Mesenchymal stem cell (in vitro differentiated cells and primary cell): ENCODE measurements around the gene MRPS24.

Experiments used
- DNase-seq: peaks from one replicate; pipeline ENCODE4 v3.0.0-alpha.2; 2013
- H2AFZ ChIP-seq: one replicate; pipeline ENCODE4 v1.6.1; 2013; ENCODE audit warnings: low read depth, mild to moderate bottlenecking, control low read depth, inconsistent platforms, low read length, moderate library complexity
- H2AK5ac ChIP-seq: 2 replicates; pipeline ENCODE4 v1.6.1; 2013; ENCODE audit warnings: low read length, moderate library complexity, mild to moderate bottlenecking, inconsistent platforms; ENCODE audit not compliant: severe bottlenecking
- H2BK120ac ChIP-seq: one replicate; pipeline ENCODE4 v1.6.1; 2013; ENCODE audit warnings: low read depth, mild to moderate bottlenecking, inconsistent platforms, low read length, moderate library complexity
- H2BK12ac ChIP-seq, 2 experiments: one replicate each; pipeline ENCODE4 v1.6.1; 2013; ENCODE audit warnings: inconsistent platforms in 2 of 2, low read length in 2 of 2, mild to moderate bottlenecking in 2 of 2, moderate library complexity in 2 of 2, control low read depth in 1 of 2
- H2BK15ac ChIP-seq: one replicate; pipeline ENCODE4 v1.6.1; 2013; ENCODE audit warnings: mild to moderate bottlenecking, low read depth, inconsistent platforms; ENCODE audit not compliant: poor library complexity, severe bottlenecking
- H2BK5ac ChIP-seq: 2 replicates; pipeline ENCODE4 v1.6.1; 2013; ENCODE audit warnings: low read depth, mild to moderate bottlenecking, low read length, control low read depth, inconsistent platforms; ENCODE audit not compliant: poor library complexity, severe bottlenecking
- H3K14ac ChIP-seq, 2 experiments: one replicate each; pipeline ENCODE4 v1.6.1; 2013; ENCODE audit warnings: inconsistent platforms in 2 of 2, low read length in 2 of 2, control low read depth in 1 of 2, mild to moderate bottlenecking in 1 of 2, moderate library complexity in 1 of 2
- H3K18ac ChIP-seq, 2 experiments: one replicate each; pipeline ENCODE4 v1.6.1; 2013; ENCODE audit warnings: inconsistent platforms in 2 of 2, low read length in 2 of 2, control low read depth in 1 of 2, low read depth in 1 of 2, mild to moderate bottlenecking in 1 of 2
- H3K23ac ChIP-seq, 2 experiments: one replicate each; pipeline ENCODE4 v1.6.1; 2013; ENCODE audit warnings: inconsistent platforms in 2 of 2, low read length in 2 of 2, mild to moderate bottlenecking in 2 of 2, moderate library complexity in 2 of 2, control low read depth in 1 of 2
- H3K27ac ChIP-seq: 2 replicates; pipeline ENCODE4 v1.5.1; 2013; ENCODE audit warnings: mild to moderate bottlenecking, moderate library complexity, low read length, control low read depth, inconsistent platforms; ENCODE audit not compliant: poor library complexity, severe bottlenecking
- H3K27me3 ChIP-seq, 2 experiments: 2 replicates each; pipeline versions ENCODE4 v1.6.1 to v1.7.0; 2013; ENCODE audit warnings: low read length in 2 of 2, mild to moderate bottlenecking in 2 of 2, moderate library complexity in 2 of 2, control low read depth in 1 of 2, inconsistent platforms in 1 of 2; ENCODE audit not compliant: control insufficient read depth in 1 of 2, insufficient read depth in 1 of 2
- H3K36me3 ChIP-seq, 2 experiments: 2 replicates each; pipeline versions ENCODE4 v1.6.1 to v1.7.0; 2013; ENCODE audit warnings: low read length in 2 of 2, control low read depth in 1 of 2, inconsistent platforms in 1 of 2, low read depth in 1 of 2, mild to moderate bottlenecking in 1 of 2; ENCODE audit not compliant: insufficient read depth in 2 of 2, control insufficient read depth in 1 of 2
- H3K4ac ChIP-seq, 2 experiments: one replicate each; pipeline ENCODE4 v1.6.1; 2013; ENCODE audit warnings: inconsistent platforms in 2 of 2, low read length in 2 of 2, mild to moderate bottlenecking in 2 of 2, moderate library complexity in 2 of 2, control low read depth in 1 of 2, low read depth in 1 of 2
- H3K4me1 ChIP-seq: 2 replicates; pipeline ENCODE4 v1.6.1; 2013; ENCODE audit warnings: low read depth, low read length, control low read depth; ENCODE audit not compliant: control insufficient read depth, insufficient read depth
- H3K4me2 ChIP-seq: 2 replicates; pipeline ENCODE4 v1.6.1; 2013; ENCODE audit warnings: low read length, mild to moderate bottlenecking, inconsistent platforms; ENCODE audit not compliant: poor library complexity, severe bottlenecking
- H3K4me3 ChIP-seq, 2 experiments: 2 replicates each; pipeline versions ENCODE4 v1.5.1 to v1.7.0; 2013; ENCODE audit warnings: low read length in 2 of 2, mild to moderate bottlenecking in 2 of 2, control low read depth in 1 of 2, low read depth in 1 of 2; ENCODE audit not compliant: insufficient read depth in 1 of 2
- H3K79me1 ChIP-seq: replicated peaks from 2 replicates; pipeline ENCODE4 v1.6.1; 2013; ENCODE audit warnings: mild to moderate bottlenecking, control low read depth, low read length, inconsistent platforms; ENCODE audit not compliant: poor library complexity, severe bottlenecking
- H3K9ac ChIP-seq: 2 replicates; pipeline ENCODE4 v1.7.0; 2013; ENCODE audit warnings: mild to moderate bottlenecking, low read length, moderate library complexity
- H3K9me3 ChIP-seq: 2 replicates; pipeline ENCODE4 v1.7.0; 2013; ENCODE audit warnings: mild to moderate bottlenecking, low read length; ENCODE audit not compliant: control insufficient read depth
- H4K8ac ChIP-seq: one replicate; pipeline ENCODE4 v1.6.1; 2013; ENCODE audit warnings: inconsistent platforms, mild to moderate bottlenecking, low read length, moderate library complexity
- H4K91ac ChIP-seq: one replicate; pipeline ENCODE4 v1.6.1; 2013; ENCODE audit warnings: mild to moderate bottlenecking, low read length, inconsistent platforms
- WGBS: methylation state at CpG from one replicate; pipeline ENCODE4 v1.1.7; 2013; ENCODE audit warnings: mixed read lengths; 5-methylcytosine and 5-hydroxymethylcytosine counted together

Gene MRPS24

GRCh38 chr7:43855176-43855575 lies 14.1 kb downstream of the MRPS24 start:
- no peak overlapping the region for H3K23ac ChIP-seq
- H3K4me2 ChIP-seq = no peak overlapping the region
- no peaks in the 10 kb centered on the region for H3K9me3 ChIP-seq
- no peak overlapping the region for H2BK5ac ChIP-seq
- H3K18ac ChIP-seq = no peak overlapping the region
- no peaks in the 10 kb centered on the region for H3K36me3 ChIP-seq
- no peak overlapping the region for H4K8ac ChIP-seq
- no peak overlapping the region for H3K27ac ChIP-seq
- no peak overlapping the region for H3K4me3 ChIP-seq
- H3K4me1 ChIP-seq = no peaks in the 10 kb centered on the region
- no peak overlapping the region for H2AFZ ChIP-seq
- DNase-seq = no peak
- H2BK120ac ChIP-seq = no peak overlapping the region
- no peaks in the 10 kb centered on the region for H3K79me1 ChIP-seq
- no peak overlapping the region for H3K9ac ChIP-seq
- no peak overlapping the region for H2BK15ac ChIP-seq
- no peak overlapping the region for H2BK12ac ChIP-seq
- no peak overlapping the region for H2AK5ac ChIP-seq
- no peak overlapping the region for H3K4ac ChIP-seq
- no peaks in the 10 kb centered on the region for H3K27me3 ChIP-seq
- H3K14ac ChIP-seq = no peak overlapping the region
- H4K91ac ChIP-seq = no peak overlapping the region

- 95% methylated on average over 2 of the region's 2 CpGs for WGBS
- no peaks in the 10 kb centered on the region for H3K4me1 ChIP-seq
- no peak for DNase-seq
- H3K36me3 ChIP-seq = no peaks in the 10 kb centered on the region
- H2BK120ac ChIP-seq = no peak overlapping the region
- no peak overlapping the region for H3K27ac ChIP-seq
- no peak overlapping the region for H3K14ac ChIP-seq
- H3K4me3 ChIP-seq = no peak overlapping the region
- no peak overlapping the region for H4K8ac ChIP-seq
- H2BK5ac ChIP-seq = no peak overlapping the region
- no peak overlapping the region for H3K23ac ChIP-seq
- no peaks in the 10 kb centered on the region for H3K27me3 ChIP-seq
- no peak overlapping the region for H3K4me2 ChIP-seq
- H3K18ac ChIP-seq = no peak overlapping the region
- no peak overlapping the region for H2BK15ac ChIP-seq
- no peak overlapping the region for H2AK5ac ChIP-seq
- no peak overlapping the region for H2AFZ ChIP-seq
- H3K9me3 ChIP-seq = no peaks in the 10 kb centered on the region
- H3K4ac ChIP-seq = no peak overlapping the region
- H3K79me1 ChIP-seq = no peaks in the 10 kb centered on the region
- H4K91ac ChIP-seq = no peak overlapping the region
- H3K9ac ChIP-seq = no peak overlapping the region
- no peak overlapping the region for H2BK12ac ChIP-seq
Measured at GRCh38 chr7:43851805-43852204, 17.5 kb downstream of the MRPS24 start.

- no peak overlapping the region for H3K14ac ChIP-seq
- no peak overlapping the region for H2BK12ac ChIP-seq
- H2AFZ ChIP-seq = no peak overlapping the region
- DNase-seq = no peak
- H3K9ac ChIP-seq = no peak overlapping the region
- no peak overlapping the region for H2BK5ac ChIP-seq
- H3K18ac ChIP-seq = no peak overlapping the region
- H3K27me3 ChIP-seq = no peaks in the 10 kb centered on the region
- no peak overlapping the region for H3K23ac ChIP-seq
- no peak overlapping the region for H2BK15ac ChIP-seq
- H2BK120ac ChIP-seq = no peak overlapping the region
- H3K4ac ChIP-seq = no peak overlapping the region
- H3K4me1 ChIP-seq = no peaks in the 10 kb centered on the region
- H3K9me3 ChIP-seq = no peaks in the 10 kb centered on the region
- no peak overlapping the region for H3K4me2 ChIP-seq
- 91% methylated on average over 5 of the region's 5 CpGs for WGBS
- no peaks in the 10 kb centered on the region for H3K36me3 ChIP-seq
- H2AK5ac ChIP-seq = no peak overlapping the region
- no peak overlapping the region for H4K8ac ChIP-seq
- H4K91ac ChIP-seq = no peak overlapping the region
- no peak overlapping the region for H3K4me3 ChIP-seq
- H3K79me1 ChIP-seq = no peaks in the 10 kb centered on the region
- H3K27ac ChIP-seq = no peak overlapping the region
Measured at GRCh38 chr7:43850348-43851116, 18.8 kb downstream of the MRPS24 start.

GRCh38 chr7:43849047-43849446 lies 20.3 kb downstream of the MRPS24 start:
- Histone ChIP-seq H3K27ac (no peak overlapping the region), H3K36me3 (no peaks in the 10 kb centered on the region), H3K79me1 (no peaks in the 10 kb centered on the region), H2BK120ac (no peak overlapping the region), H2AK5ac (no peak overlapping the region), H3K9me3 (no peaks in the 10 kb centered on the region), H2BK12ac (no peak overlapping the region), H2BK5ac (no peak overlapping the region), H3K23ac (no peak overlapping the region), H3K27me3 (no peaks in the 10 kb centered on the region), H2BK15ac (no peak overlapping the region), H3K18ac (no peak overlapping the region), H3K4me3 (no peak overlapping the region), H3K9ac (no peak overlapping the region), H3K4me1 (no peaks in the 10 kb centered on the region), H3K4me2 (no peak overlapping the region), H3K14ac (no peak overlapping the region), H2AFZ (no peak overlapping the region), H4K91ac (no peak overlapping the region), H4K8ac (no peak overlapping the region), H3K4ac (no peak overlapping the region)
- no peak for DNase-seq
- no CpG with 5 or more reads among the region's 2 CpGs for WGBS
